ENCODE results near the gene ACER1.
"Not testable (repeated sequence)": the region's sequence is repeated elsewhere in the genome, so short reads cannot be mapped to it uniquely, and the experiment has no call there.

Gene ACER1

DNA sequence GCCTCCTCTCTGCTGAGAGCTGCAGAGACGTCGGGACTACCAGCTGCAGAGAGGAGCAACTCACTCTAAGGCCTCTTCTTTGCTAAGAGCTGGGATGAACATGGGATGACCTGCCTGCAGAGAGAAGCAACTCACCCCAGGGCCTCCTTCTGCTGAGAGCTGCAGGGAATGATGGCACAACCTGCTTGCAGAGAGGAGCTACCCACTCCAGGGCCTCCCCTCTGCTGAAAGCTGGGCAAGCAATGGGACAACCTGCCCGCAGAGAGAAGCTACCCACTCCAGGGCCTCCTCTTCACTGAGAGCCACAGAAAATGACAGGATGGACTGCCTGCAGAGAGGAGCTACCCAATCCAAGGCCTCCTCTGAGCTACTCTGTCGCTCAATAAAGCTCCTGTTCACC, 46.7 kb downstream of the ACER1 start:
- DNase-seq, result no peak

DNA sequence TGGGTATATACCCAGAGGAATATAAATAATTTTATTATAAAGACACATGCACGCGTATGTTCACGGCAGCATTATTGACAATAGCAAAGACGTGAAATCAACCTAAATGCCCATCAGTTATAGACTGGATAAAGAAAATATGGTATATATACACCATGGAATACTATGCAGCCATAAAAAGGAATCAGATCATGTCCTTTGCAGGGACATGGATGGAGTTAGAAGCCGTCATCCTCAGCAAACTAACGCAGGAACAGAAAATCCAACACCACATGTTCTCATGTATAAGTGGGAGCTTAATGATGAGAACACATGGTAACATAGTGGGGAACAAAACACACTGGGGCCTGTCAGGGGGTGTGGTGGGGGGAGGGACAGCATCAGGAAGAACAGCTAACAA, 51.0 kb downstream of the ACER1 start:
- DNase-seq, result not testable (repeated sequence)

DNA sequence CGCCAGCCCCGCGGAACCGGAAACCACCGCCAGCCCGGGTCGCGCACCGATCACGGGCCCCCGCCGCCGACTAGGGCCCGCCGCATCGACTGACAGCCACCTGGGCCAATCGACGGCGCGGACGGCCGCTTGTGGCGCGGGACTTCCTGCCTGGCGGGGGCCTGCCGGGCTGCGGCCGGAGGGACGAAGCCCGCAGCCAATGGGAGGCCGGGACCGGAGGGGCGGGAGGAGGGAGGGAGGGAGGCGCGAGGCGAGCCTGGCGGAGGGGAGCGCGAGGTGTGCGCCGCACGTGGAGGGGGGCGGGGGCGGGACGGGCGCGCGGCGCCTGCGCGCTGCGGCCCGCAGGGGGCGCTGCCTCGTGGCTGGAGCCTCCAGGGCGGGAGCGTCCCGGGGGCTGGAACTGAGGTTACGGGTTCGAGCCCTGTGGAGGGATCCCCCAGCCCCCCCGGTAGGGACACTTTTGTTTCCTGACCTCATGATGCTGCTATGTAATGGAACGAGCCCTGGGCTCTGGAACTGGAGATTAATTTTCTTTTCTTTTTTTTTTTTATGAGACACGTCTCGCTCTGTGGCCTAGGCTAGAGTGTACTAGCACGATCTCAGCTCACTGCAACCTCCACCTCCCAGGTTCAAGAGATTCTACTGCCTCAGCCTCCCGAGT, 53.4 kb downstream of the ACER1 start, which contains the start of gene MLLT1:
Gene MLLT1, minus strand, starts transcription at position 45 of the 661 bp plus-strand sequence. CDS start 191 bp downstream, outside the sequence.
- DNase-seq, result peak; percentile 75

DNA sequence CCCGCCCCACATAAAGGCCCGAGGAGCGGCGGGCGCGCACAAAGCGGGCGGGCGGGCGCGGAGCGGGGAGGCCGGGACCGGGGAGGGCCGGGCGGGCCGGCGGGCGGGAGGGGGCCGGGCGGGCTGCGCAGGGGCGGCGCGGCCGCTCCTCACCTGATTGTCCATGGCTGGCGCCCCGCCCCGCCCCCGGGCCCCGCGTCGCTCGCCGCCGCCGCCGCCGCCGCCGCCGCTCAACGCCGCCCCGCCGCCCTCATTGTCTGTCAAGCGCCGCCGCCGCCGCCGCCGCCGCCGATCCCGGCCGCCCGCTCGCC, 53.8 kb downstream of the ACER1 start:
- no peak for DNase-seq

DNA sequence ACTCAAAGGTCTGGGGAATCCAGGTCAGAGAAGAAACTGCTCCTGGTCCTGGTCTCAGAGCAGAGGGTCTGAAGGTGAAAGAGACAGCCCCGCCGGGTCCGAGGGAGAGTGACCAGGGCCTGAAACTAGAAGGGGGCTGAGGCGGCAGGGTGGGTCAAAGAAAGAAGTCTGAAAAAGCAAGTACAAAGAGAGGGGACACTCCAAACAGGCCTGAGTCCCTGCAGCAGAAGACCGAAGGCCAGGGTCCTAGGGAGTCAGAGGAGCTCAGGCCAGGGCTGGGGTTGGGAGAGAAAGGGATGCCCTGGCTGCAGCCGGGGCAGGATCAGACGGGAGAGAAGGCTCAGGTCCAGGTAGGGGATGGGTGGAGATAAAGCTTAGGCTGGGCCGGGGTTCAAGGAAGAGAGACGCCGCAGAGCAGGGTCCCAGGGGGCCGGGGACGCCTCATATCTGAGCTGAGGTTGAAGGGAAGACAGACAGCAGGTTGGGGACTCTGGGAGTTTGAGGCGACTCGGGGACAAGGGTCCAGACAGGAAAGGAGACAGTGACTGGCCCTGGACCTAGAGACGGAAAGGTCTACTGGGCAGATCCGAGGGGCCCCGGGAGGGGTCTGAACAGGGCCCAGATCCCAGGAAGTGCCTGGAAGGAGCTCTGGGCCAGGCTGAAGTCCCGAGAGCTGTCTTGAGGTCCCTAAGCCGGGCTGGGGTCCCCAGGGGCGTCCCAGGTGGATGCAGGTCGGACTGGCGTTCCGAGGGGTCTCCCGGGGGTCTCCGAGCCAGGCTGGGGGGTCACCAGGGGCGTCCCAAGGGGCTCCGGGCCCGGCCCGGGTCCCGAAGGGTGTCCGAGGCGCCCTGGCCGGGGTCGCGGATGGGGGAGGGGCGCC, 54.4 kb downstream of the ACER1 start:
- DNase-seq, result no peak

DNA sequence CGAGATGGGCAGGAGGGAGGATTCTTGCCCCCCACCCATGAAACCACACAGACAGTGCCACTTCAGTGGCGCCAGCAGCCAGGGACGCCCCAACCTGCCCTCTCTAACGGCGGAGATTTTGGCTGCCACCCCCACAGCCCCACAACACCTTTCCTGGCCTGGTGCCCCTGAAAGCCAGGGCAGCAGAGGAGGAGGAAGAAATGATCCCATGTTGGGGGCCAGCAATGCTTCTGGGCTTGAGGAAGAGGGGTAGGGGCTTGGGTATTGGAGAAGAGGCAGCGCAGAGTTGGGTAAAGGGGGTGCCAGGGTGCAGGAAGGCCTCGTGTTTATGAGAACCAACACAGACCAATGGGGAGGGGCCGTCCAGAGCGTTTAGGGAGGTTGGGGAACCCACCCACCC, 55.4 kb downstream of the ACER1 start:
- DNase-seq, result no peak

DNA sequence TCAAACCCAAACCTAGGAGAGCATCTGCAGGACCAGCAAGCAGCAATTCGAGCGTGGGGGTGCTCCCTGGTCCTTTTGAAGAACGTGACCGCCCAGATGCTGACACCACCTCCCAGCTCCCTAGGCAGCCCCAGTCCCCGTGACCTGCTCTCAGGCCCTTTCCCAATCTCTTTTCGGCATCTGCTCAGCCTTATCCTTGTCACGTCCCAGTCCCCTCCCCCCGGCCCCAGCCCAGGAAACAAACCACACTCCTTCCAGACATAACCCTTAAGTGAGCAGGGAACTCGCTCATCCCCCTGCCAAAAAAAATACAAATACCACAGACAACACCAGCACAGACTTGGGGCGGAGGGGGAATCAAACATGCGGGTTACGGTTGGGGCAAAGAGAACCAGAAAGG, 57.0 kb downstream of the ACER1 start:
- no peak for DNase-seq

DNA sequence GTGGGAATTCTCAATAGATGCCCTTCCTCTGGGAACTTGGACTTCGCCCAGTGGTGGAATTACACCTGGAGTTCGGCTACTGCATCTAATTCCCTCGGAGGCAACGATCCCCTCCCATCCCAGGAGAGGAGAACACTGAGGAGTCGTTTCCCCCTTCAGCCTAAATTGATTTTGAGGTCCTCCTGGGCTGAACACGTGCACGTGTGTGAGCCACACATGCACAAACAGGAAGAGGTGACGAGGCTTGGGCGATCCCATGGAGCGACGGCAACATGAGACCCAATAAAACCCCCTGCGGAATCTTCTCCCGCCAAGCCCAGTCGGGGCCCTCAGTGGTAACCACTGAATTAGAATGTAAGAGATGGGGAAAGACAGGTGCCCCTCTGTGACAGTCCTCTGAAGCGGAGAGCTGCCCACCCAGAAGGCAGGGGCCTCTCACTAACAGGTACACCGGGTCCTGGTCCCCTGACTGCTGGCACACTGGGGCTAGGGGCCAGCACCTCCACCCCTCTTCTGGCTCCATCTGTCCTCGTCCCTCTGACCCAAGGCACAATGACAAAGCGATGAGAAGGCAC, 58.2 kb downstream of the ACER1 start:
- DNase-seq, result no peak

DNA sequence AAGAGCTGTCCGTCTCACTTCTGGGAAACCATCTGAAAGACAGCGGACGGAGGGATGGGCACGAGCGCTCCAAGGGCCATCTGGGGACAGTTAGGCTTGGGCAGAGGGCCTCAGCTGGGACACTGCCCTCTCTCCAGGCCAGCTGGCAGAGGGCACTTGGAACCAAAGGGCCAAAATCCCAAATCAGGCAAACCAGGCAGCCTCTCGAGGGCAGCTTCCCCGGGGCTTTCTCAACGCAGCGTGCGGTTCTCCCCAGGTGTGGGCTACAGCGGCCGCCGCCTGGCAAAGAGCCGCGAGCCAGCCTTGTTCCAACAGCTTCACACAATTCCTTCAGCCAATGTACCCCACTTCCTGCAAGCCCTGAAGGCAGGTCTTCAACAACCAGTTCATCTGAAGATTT, 58.7 kb downstream of the ACER1 start:
- DNase-seq, result no peak

DNA sequence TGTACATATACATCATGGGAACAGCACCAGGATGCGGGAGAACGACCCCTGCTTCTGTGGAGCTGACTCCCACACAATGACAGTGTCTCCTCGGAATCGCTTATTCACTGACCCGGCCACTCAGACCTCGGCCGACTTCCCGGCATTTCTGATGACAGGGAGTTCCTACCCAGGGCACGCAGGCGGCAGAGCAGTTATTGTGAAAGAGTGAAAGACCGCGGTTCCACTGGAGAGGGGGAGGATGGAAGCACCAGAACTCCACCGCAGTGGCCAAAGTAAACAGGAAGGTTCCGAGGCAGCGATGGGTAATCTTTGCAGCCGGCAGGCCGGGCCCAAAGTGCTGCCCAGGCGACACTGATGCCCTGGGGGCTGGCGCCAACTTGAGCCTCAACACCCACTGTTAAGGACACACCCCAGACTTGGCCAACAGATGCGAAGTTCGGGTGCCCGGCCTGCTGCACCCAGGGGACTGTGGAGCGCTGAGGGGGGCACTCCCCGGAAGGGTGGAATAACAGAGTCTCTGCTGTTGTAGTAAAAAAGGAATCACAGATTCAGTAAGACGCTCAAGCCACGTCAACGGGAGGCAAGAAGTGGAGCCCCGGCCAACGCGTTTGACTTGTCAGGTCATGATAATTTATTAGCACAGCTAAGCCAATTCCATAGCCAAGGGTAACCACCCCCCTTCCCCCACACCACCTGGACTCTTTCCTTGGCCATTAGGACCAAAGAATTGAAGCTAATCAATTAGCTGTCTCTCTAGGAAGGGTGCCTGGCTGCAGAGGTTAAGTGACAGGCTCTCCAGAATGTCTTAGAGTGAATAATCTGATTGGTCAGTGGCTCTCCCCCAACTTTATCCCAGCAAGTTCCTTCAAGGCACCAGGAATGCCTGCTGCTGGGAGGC, 59.5 kb downstream of the ACER1 start:
- no peak for DNase-seq

DNA sequence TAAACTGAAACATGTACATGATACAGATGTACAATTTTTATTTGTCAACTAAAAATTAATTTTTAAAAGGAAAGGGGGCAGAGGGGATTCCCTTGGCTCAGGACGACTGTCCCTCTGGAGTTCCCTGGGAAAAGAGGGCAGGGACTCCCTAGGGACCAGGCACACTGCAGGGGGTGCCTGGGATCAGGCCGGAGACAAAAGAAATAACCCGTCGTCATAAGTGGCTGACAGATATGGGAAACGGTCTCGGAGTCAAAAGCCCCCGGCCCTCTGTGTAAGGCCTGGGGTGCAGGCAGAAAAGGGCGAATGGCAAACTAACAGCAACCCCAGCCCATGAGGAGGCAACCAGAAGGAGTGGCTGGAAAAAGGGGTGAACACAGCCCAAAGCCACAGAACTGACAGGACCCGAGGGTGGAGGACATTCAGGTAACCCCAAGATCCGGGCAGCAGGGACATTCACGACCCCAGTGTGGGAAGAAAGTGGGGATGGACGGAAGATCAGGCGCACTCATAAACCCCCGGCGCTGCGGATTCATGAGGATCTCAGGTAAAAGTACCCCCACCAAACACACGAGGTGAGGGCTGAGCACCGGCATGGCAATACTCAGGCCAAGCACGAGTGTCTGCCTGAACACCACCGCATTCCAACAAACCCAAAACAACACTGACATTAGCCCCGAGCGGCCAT, 60.4 kb downstream of the ACER1 start:
- DNase-seq, result no peak

DNA sequence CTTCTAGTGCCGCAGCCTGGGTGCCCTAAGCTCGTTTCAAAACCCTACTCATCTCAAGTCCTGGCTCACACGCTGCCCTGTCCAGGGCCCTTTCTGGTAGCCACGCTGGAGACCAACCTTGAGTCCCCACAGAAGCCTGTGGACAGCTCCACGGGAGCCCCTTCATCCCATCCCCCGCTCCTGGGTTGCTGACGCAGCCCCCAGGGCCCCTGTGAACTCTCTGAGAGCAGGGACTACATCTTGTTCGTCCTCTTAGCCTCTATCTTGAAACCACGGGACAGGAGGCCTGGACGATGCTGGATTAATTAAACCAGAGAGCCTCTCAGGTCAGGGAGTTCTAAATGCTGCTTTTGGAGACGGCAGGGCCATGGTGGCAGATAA, 61.0 kb downstream of the ACER1 start:
- DNase-seq, result no peak

DNA sequence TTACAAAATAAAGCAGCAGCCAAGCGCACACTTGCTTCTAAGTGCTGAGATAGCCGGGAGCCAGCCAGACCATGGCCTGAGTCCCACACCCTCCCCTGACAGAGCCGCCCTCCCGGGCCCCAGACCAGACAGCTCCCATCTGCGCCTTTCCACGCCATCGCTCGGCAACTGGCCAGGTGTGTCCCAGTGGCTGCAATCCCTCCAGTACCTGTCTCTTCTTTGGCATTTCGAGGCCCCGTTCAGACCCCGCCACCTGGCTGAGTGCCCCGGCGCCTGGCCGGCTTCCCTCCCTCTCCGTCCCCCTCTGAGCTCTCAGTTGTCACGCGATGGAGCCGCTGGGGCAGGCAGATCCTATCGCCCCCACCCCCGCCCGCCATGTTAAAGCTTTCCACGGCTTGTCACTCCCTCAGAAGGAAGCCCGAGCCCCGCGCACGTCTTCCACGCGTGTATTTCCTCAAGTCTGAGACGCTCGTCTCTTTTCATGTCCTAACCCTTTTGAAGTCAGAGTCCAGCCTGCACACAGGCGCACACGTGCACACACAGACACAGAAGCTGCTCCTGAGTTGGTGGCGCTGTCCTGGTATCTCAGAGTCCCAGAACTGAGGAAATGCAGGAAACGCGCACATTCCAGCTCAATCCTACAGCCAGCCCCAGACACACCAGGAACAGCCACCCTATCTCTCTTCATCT, 61.5 kb downstream of the ACER1 start:
- DNase-seq, result no peak

DNA sequence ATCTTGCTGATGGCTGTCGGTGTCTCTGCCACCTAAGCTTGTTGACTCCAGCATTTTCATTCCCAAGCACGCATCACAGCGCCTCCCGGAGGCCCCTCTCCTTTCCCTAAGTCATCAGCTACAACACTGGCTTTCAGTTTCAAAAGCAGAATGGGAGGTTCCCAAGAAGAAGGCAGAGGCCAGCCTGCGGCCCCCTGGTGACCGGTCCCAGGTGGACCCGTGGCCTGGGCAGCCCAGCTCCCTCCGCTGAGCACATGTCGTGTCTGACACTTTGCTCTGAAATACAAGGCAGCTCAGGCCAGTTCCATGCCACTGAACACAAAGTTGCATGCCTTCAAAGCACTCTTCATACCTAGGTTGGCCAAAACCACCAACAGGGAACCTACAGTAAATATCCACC, 62.2 kb downstream of the ACER1 start:
- DNase-seq, result no peak

DNA sequence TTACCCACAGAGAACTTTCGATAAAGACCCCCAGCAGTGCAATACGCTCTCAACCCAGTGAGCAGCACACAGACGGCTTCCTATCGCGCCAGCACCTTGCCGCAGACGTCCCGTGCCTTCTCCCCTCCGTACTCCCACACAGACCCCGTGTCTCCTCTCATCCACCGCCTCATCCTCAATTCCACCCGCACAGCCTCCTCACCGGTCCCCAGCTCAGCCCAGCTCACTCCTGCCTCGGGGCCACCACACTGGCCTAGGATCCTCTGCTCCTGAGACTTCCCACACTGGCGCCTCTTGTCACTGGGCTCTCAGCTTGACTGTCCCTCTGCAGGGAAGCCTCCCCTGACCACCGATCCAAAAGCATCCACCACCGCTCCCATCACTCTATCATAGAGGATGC, 62.6 kb downstream of the ACER1 start:
- DNase-seq, result no peak

DNA sequence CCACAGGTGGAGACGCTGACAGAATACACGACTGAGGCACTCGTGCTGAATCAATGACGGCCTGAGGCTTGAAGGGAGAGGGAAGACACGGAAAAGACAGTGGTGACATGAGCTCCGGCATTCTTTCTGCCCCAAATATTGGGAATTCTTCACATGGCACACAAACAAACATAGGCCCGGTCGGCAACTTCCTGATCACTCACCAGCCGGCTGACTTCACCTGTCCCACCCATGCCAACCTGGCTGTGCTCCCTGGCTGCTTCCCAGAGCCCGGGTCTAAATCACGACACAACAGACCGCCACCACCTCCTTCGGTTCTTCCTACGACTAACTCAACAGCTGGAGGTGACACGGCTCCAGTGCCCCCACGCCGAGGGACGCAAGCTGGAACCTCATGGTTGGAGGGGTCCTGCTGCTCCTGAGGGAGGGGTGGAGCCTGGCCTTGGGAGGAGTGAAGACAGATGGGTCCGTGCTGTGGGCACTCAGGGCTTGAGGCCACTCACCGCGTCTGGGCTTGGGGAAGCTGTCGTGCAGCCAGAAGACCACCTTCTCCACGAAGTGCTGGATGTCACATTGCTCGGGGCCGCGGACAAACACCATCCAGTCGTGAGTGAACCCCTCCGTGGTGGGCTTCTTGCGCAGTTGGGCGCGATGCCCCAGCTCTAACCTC, 63.2 kb downstream of the ACER1 start:
- DNase-seq, result no peak

DNA sequence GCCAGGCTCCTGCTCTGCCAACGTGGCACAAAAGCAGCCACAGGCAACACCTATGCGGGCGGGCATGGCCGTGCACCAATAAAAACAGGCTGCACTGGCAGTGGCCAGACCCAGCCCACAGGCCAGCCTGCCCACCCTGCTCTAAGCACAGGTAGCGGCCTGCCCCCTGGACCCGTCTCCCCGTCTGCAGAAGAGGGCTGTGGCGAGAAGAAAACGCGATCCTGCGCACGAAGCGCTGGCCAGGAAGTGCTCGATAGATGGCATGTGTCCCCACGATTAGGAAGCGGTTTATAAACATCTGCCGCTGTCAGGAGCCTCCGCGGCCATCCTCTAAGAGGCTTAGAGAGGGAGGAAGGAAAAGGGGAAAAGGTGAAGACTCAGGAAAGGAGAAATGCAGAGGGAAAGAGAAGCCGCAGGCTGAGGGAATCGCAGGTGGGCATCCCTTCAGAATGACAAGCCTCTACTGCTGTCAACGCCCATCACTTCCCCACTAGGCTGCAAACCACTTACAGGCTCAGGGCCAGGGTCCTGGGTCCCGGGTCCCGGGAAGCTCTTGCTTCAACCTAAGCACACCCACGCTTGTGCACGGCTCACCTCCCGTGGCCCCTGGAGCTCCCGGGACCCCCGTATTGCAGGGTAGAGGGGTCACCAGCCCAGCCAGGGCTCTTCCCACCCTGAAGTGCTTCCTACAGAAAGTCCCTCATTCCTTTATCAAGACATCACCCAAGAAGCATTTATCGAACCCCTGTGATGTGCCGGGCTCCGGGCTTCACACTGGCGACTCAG, 64.1 kb downstream of the ACER1 start:
- no peak for DNase-seq

DNA sequence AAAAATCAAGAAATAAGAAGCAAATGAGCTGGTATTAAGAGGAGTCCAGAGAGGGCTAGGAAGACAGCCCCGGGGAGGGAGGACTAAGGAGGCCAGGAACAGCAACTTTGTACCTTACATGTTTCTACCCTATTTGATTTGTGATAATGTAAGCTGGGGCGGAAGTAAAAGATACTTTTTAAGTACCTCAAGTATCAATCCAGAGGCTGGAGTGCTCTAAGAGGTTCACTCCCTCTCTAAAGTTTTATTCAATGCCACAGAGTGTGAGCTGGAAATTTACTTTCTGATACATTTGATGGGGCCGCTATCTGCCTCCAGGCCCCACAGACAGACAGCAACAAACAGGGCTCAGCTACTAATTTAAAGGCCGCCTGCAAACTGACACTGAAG, 65.0 kb downstream of the ACER1 start:
- no peak for DNase-seq

DNA sequence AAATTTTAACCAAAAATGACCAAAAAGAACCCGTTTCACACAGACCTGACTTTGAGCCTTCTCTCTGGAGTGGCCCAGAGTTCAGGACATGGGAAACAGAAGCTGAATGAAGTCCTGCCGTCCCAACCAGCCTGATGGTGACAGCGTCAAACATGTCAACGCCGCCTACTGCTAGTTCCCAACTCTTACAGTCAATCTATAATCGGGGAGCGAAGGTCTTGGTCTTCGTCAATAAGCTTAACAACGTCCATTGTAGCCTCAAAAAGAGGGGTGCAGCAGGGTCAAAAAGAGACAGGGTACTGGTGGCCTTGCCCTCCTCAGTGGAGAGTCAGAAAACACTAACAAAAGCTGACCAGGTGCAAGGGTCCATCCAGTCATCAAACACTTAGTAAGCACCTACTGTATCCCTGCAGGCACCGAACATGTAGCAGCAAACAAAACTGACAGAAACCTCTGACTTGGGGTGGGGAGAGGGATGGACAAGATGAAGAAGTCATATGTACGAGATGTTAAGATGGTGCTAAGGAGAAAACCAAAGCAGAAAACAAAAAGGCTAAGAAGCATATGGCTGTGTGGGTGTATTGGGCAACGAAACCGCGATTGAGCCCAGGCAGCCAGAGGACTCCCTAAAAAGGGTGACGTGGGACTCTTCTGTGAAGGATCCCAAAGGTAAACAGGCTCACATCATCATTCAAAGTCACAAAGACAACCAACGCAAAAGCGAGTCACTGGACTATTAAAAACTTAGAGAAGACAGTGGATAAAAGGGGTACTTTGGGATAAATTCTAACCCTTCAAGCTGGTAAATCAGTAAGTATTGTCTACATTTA, 65.6 kb downstream of the ACER1 start:
- DNase-seq, result no peak

DNA sequence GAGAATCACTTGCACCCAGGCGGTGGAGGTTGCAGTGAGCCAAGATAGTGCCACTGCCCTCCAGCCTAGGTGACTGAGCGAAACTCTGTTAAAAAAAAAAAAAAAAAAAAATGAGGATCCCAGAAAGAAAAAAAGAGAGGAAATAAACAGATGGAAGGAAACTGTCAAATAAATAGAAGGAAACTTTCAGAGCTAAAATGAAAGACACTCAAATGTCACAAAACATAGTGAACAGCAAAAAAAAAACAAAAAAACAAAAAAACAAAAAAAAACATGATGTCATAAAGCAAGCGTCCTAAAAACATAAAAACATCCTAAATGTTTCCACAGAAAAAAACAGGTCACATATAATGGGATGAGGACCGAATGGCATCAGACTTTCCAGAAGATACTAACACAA, 68.6 kb downstream of the ACER1 start:
- no peak for DNase-seq

Measured in NCI-H1694 (cell line).